ENCODE measurements around the gene PDPR.
"Not testable (repeated sequence)": the region's sequence is repeated elsewhere in the genome, so short reads cannot be mapped to it uniquely, and the experiment has no call there.

- not testable (repeated sequence) for TF ChIP-seq CTCF (conservative IDR thresholded peaks at IDR 0.05 in 1 of 2, IDR thresholded peaks at IDR 0.05 in 1 of 2; ENCODE audit: low read depth in 1 of 2, low read length in 2 of 2); EZH2 (IDR thresholded peaks at IDR 0.05; ENCODE audit: low read length, missing control alignments)
These were observed 26.0 kb upstream of the PDPR start for GRCh38 chr16:70088160-70088559.

Measured in fibroblast of lung (primary cell).